GM12892 (cell line): ENCODE data around the gene FILIP1.

Source experiments
- POLR2A ChIP-seq: IDR thresholded peaks from 2 replicates; pipeline ENCODE4 v1.6.1; 2011; ENCODE audit warnings: low read depth, low read length, control low read depth
- POLR2AphosphoS5 ChIP-seq: IDR thresholded peaks from 2 replicates; pipeline ENCODE4 v1.6.1; 2011; ENCODE audit warnings: low read depth, low read length, control low read depth
- TAF1 ChIP-seq: IDR thresholded peaks from 2 replicates; pipeline ENCODE4 v1.6.1; 2011; ENCODE audit warnings: low read depth, mild to moderate bottlenecking, control low read depth, low read length, borderline replicate concordance

GRCh38 chr6:75494290-75494689, 690 bp upstream of the FILIP1 start:
- TF ChIP-seq TAF1 (no peak), POLR2A (no peak), POLR2AphosphoS5 (no peak)
